B cell (primary cell): ENCODE results near the gene ADAMTSL5. TPM values are rescaled to one million over a fixed set of nuclear protein-coding genes. Genes with fewer than 3 reads are reported as not detected.

ENCODE experiments used
- ATAC-seq: fragments of 200-7000 bp; cut with Tn5 transposase; one replicate; pipeline ENCODE4 v1.10.0; 2021; ENCODE audit warnings: low read depth, mild to moderate bottlenecking, moderate number of reproducible peaks, moderate library complexity
- CTCF ChIA-PET: fragments of 350-600 bp; sonication (Branson Sonifier 250); formaldehyde crosslinking; loops from one replicate; lab custom pipeline; 2021; ENCODE audit warnings: antibody characterized with exemption, inconsistent platforms; lab: Charles Lee
- POLR2A ChIA-PET: fragments of 350-600 bp; sonication (Branson Sonifier 250); formaldehyde crosslinking; loops from one replicate; lab custom pipeline; 2021; ENCODE audit warnings: antibody characterized with exemption; lab: Charles Lee
- DNase-seq: peaks from one replicate; pipeline ENCODE4 v3.0.0; 2013
- H2AFZ ChIP-seq: 2 replicates; pipeline ENCODE4 v1.6.1; 2012; ENCODE audit warnings: mild to moderate bottlenecking, low read depth, low read length; ENCODE audit not compliant: insufficient read depth, poor library complexity, severe bottlenecking
- H3K27ac ChIP-seq, 2 donors: 1 replicate in 1 of 2; 2 replicates in 1 of 2; pipeline ENCODE4 v1.5.1; 2012 to 2013; ENCODE audit warnings: low read length in 2 of 2, mild to moderate bottlenecking in 2 of 2, moderate library complexity in 1 of 2
- H3K27me3 ChIP-seq, 4 experiments: fragments of 200-600 bp in 1 of 4; sonication (generic) in 1 of 4; replicated peaks in 1 of 4; 1 replicate in 2 of 4; 2 replicates in 2 of 4; pipeline versions ENCODE4 v1.6.1 to v1.7.0; 2013 to 2016; ENCODE audit warnings: low read length in 3 of 4, mild to moderate bottlenecking in 2 of 4, mixed read lengths in 1 of 4, moderate library complexity in 1 of 4; ENCODE audit not compliant: insufficient read depth in 4 of 4, control insufficient read depth in 3 of 4; ENCODE audit errors: control extremely low read depth in 1 of 4
- H3K36me3 ChIP-seq, 2 experiments: replicated peaks in 1 of 2; 1 replicate in 1 of 2; 2 replicates in 1 of 2; pipeline versions ENCODE4 v1.6.1 to v1.7.1; 2013; ENCODE audit warnings: low read length in 1 of 2; ENCODE audit not compliant: insufficient read depth in 2 of 2, control insufficient read depth in 1 of 2; ENCODE audit errors: control extremely low read depth in 1 of 2, extremely low read depth in 1 of 2
- H3K4me1 ChIP-seq, 2 donors: fragments of 200-600 bp in 1 of 2; sonication (generic) in 1 of 2; 1 replicate in 1 of 2; 2 replicates in 1 of 2; pipeline versions ENCODE4 v1.5.1 to v1.6.1; 2013 to 2017; ENCODE audit warnings: low read length in 2 of 2; ENCODE audit not compliant: control insufficient read depth in 2 of 2, insufficient read depth in 2 of 2
- H3K4me2 ChIP-seq: replicated peaks from 2 replicates; pipeline ENCODE3; 2012; ENCODE audit warnings: mild to moderate bottlenecking, low read depth, low read length; ENCODE audit not compliant: poor library complexity, severe bottlenecking
- H3K4me3 ChIP-seq, 5 experiments: fragments of 200-600 bp in 1 of 5; sonication (generic) in 1 of 5; 1 replicate in 3 of 5; 2 replicates in 2 of 5; pipeline versions ENCODE4 v1.5.1 to v1.7.0; 2011 to 2016; ENCODE audit warnings: low read length in 4 of 5, mild to moderate bottlenecking in 4 of 5, low read depth in 2 of 5, control low read depth in 1 of 5, moderate library complexity in 1 of 5; ENCODE audit not compliant: insufficient read depth in 1 of 5; ENCODE audit errors: control extremely low read depth in 1 of 5, extremely low read depth in 1 of 5
- H3K79me2 ChIP-seq: fragments of 200-600 bp; sonication (generic); one replicate; pipeline ENCODE4 v1.6.0; 2016; ENCODE audit warnings: low read length; ENCODE audit not compliant: control insufficient read depth, insufficient read depth
- H3K9ac ChIP-seq: fragments of 200-600 bp; sonication (generic); 2 replicates; pipeline ENCODE4 v1.6.1; 2017; ENCODE audit warnings: mild to moderate bottlenecking, low read length, moderate library complexity
- H3K9me3 ChIP-seq, 3 donors: one replicate each; pipeline versions ENCODE4 v1.6.1 to v1.7.1; 2013; ENCODE audit warnings: low read length in 2 of 3; ENCODE audit not compliant: control insufficient read depth in 2 of 3, insufficient read depth in 1 of 3; ENCODE audit errors: control extremely low read depth in 1 of 3
- H4K20me1 ChIP-seq: 2 replicates; pipeline ENCODE4 v1.6.0; 2012; ENCODE audit warnings: mild to moderate bottlenecking, low read length; ENCODE audit not compliant: insufficient read depth, control insufficient read depth, poor library complexity, severe bottlenecking
- H3K27ac Mint-ChIP-seq: one replicate; pipeline ENCODE4 v1.8.0; 2021; ENCODE audit warnings: mixed read lengths
- H3K27me3 Mint-ChIP-seq: one replicate; pipeline ENCODE4 v1.8.0; 2021; ENCODE audit warnings: mixed read lengths
- H3K4me1 Mint-ChIP-seq: one replicate; pipeline ENCODE4 v1.8.0; 2021; ENCODE audit warnings: mixed read lengths
- H3K4me3 Mint-ChIP-seq: one replicate; pipeline ENCODE4 v1.8.0; 2021; ENCODE audit warnings: mixed read lengths
- H3K9me3 Mint-ChIP-seq: one replicate; pipeline ENCODE4 v1.8.0; 2022; ENCODE audit warnings: mixed read lengths; ENCODE audit not compliant: insufficient read depth
- CTCF ChIP-seq: fragments of 200-600 bp; IDR thresholded peaks from one replicate; pipeline ENCODE4 v1.8.0; 2022; ENCODE audit warnings: antibody characterized with exemption, mild to moderate bottlenecking
- EZH2 ChIP-seq: IDR thresholded peaks from 2 replicates; pipeline ENCODE4 v1.6.1; 2012; ENCODE audit warnings: borderline replicate concordance, low read depth, mild to moderate bottlenecking, moderate library complexity, low read length; ENCODE audit not compliant: insufficient read depth, poor library complexity, severe bottlenecking
- WGBS: methylation state at CpG from one replicate; pipeline ENCODE4 v1.1.5; 2013; ENCODE audit warnings: missing lambda C conversion rate; ENCODE audit not compliant: insufficient coverage; 5-methylcytosine and 5-hydroxymethylcytosine counted together
- intact Hi-C: fragments of 100-400 bp; cut with micrococcal nuclease; formaldehyde crosslinking; loops from one replicate; pipeline ENCODE4 v1.10.0; 2022
- polyA plus RNA-seq: library from polyadenylated mRNA; depleted of rRNA; stranded (reverse); fragments of >200 nt; gene quantifications from 2 replicates; pipeline ENCODE4 v1.2.3, GENCODE V29; 2012
- total RNA-seq, 2 donors: library from RNA; stranded (reverse); fragments of 120-200 nt in 1 of 2; gene quantifications; 1 replicate in 1 of 2; 2 replicates in 1 of 2; pipeline versions ENCODE4 v1.2.3 to v1.2.4, GENCODE V29; 2013 to 2022

The ADAMTSL5 gene
- total and polyA plus RNA-seq, 2 donors (not counting 1 experiment from before 2014, with no cell fraction given) = 0.09 TPM; not detected in 1

GRCh38 chr19:1497578-1498235, 15.1 kb downstream of the ADAMTSL5 start:
- Histone ChIP-seq H3K79me2 (no peaks in the 10 kb centered on the region), H3K4me3 (no peak overlapping the region), H3K9ac (no peak overlapping the region), H2AFZ (no peak overlapping the region), H3K36me3 (no peaks in the 10 kb centered on the region), H3K27me3 (peaks cover 0 to 17% (median 3%) of the 10 kb centered on the region in 4 experiments), H3K9me3 (peaks cover 0 to under 1% (median 0%) of the 10 kb centered on the region in 3 donors), H3K4me2 (no peak overlapping the region), H3K27ac (no peak overlapping the region), H4K20me1 (no peaks in the 10 kb centered on the region), H3K4me1 (no peaks in the 10 kb centered on the region)
- TF ChIP-seq CTCF (no peak), EZH2 (no peak)
- intact Hi-C loops = no loop called here
- Mint-ChIP-seq H3K27me3 (peaks cover 4% of the 10 kb centered on the region), H3K4me3 (no peak overlapping the region), H3K4me1 (peaks cover 2% of the 10 kb centered on the region), H3K9me3 (no peaks in the 10 kb centered on the region), H3K27ac (no peak overlapping the region)
- DNase-seq = no peak
- CTCF ChIA-PET = no interaction called here
- POLR2A ChIA-PET = no interaction called here
- 88% methylated on average over 25 of the region's 25 CpGs for WGBS
- ATAC-seq = no peak

GRCh38 chr19:1496714-1497577, 15.9 kb downstream of the ADAMTSL5 start:
- POLR2A ChIA-PET = interaction anchor here (0.6 kb wide), 1 partner anchor 112 kb away, joined by 3 read pairs; no protein-coding TSS in a partner anchor
- intact Hi-C loops = no loop called here

More at GRCh38 chr19:1496714-1497577, 15.9 kb downstream of the ADAMTSL5 start:
- Histone ChIP-seq H3K4me2 (no peak overlapping the region), H3K27me3 (peaks cover 0 to 13% (median 2%) of the 10 kb centered on the region in 4 experiments), H3K27ac (no peak overlapping the region), H3K79me2 (no peaks in the 10 kb centered on the region), H2AFZ (no peak overlapping the region), H3K9me3 (no peaks in the 10 kb centered on the region), H4K20me1 (no peaks in the 10 kb centered on the region), H3K4me1 (no peaks in the 10 kb centered on the region), H3K4me3 (no peak overlapping the region), H3K9ac (no peak overlapping the region), H3K36me3 (no peaks in the 10 kb centered on the region)
- Mint-ChIP-seq H3K9me3 (no peaks in the 10 kb centered on the region), H3K27ac (no peak overlapping the region), H3K4me1 (peaks cover under 1% of the 10 kb centered on the region), H3K27me3 (peaks cover 4% of the 10 kb centered on the region), H3K4me3 (no peak overlapping the region)
- CTCF ChIA-PET = no interaction called here
- no peak for DNase-seq
- WGBS = 79% methylated on average over 39 of the region's 39 CpGs
- TF ChIP-seq EZH2 = no peak
- TF ChIP-seq CTCF = no peak
- no peak for ATAC-seq
